NT2/D1 (cell line): ENCODE measurements around the gene ATP6AP2.
"Not testable (repeated sequence)": the region's sequence is repeated elsewhere in the genome, so short reads cannot be mapped to it uniquely, and the experiment has no call there.

Experiments used
- DNase-seq: peaks from one replicate; pipeline ENCODE4 v3.0.0-alpha.2; 2011; ENCODE audit warnings: low read depth, low spot score
- H3K27me3 ChIP-seq: 2 replicates; pipeline ENCODE4 v1.6.0; 2011; ENCODE audit warnings: mild to moderate bottlenecking; ENCODE audit not compliant: insufficient read length, insufficient read depth
- H3K36me3 ChIP-seq: 2 replicates; pipeline ENCODE4 v1.6.1; 2011; ENCODE audit warnings: mild to moderate bottlenecking, low read length, mixed read lengths; ENCODE audit not compliant: insufficient read depth, insufficient read length
- H3K4me1 ChIP-seq: 2 replicates; pipeline ENCODE4 v1.5.1; 2011; ENCODE audit not compliant: insufficient read depth, insufficient read length
- H3K4me3 ChIP-seq: 2 replicates; pipeline ENCODE4 v1.5.1; 2011; ENCODE audit warnings: low read depth; ENCODE audit not compliant: insufficient read length
- H3K9ac ChIP-seq: 2 replicates; pipeline ENCODE4 v1.6.0; 2011; ENCODE audit warnings: low read depth; ENCODE audit not compliant: insufficient read length
- H3K9me3 ChIP-seq: 2 replicates; pipeline ENCODE4 v1.5.1; 2011; ENCODE audit warnings: mild to moderate bottlenecking, low read length; ENCODE audit not compliant: insufficient read depth
- SUZ12 ChIP-seq: IDR thresholded peaks from 2 replicates; pipeline ENCODE4 v1.6.1; 2011; ENCODE audit not compliant: insufficient read length, insufficient read depth; ENCODE audit errors: extremely low read depth
- YY1 ChIP-seq: IDR thresholded peaks from 2 replicates; pipeline ENCODE4 v1.6.1; 2011; ENCODE audit not compliant: insufficient read length, insufficient read depth
- ZNF274 ChIP-seq: IDR thresholded peaks from 2 replicates; pipeline ENCODE4 v1.6.1; 2011; ENCODE audit warnings: mild to moderate bottlenecking, low read depth, low read length

Gene ATP6AP2

GRCh38 chrX:40578039-40578695 is 2.6 kb upstream of the ATP6AP2 start:
- TF ChIP-seq SUZ12 (no peak), ZNF274 (no peak), YY1 (no peak)
- no peak for DNase-seq

GRCh38 chrX:40579141-40579540 is 1.6 kb upstream of the ATP6AP2 start:
- no peak overlapping the region for H3K4me3 ChIP-seq
- no peak for DNase-seq
- no peak overlapping the region for H3K9ac ChIP-seq
- H3K27me3 ChIP-seq: no peaks in the 10 kb centered on the region
- H3K36me3 ChIP-seq: no peaks in the 10 kb centered on the region
- no peaks in the 10 kb centered on the region for H3K4me1 ChIP-seq
- no peaks in the 10 kb centered on the region for H3K9me3 ChIP-seq
- TF ChIP-seq SUZ12 (no peak), YY1 (no peak), ZNF274 (no peak)

More at GRCh38 chrX:40578039-40578695, 2.6 kb upstream of the ATP6AP2 start:
- no peaks in the 10 kb centered on the region for H3K27me3 ChIP-seq
- no peaks in the 10 kb centered on the region for H3K9me3 ChIP-seq
- no peaks in the 10 kb centered on the region for H3K4me1 ChIP-seq
- H3K36me3 ChIP-seq: no peaks in the 10 kb centered on the region
- H3K4me3 ChIP-seq: no peak overlapping the region
- no peak overlapping the region for H3K9ac ChIP-seq

GRCh38 chrX:40579900-40580536 is 752 bp upstream of the ATP6AP2 start:
- H3K27me3 ChIP-seq: no peaks in the 10 kb centered on the region
- TF ChIP-seq SUZ12 (no peak), ZNF274 (no peak), YY1 (no peak)
- H3K36me3 ChIP-seq: no peaks in the 10 kb centered on the region
- H3K9me3 ChIP-seq: no peaks in the 10 kb centered on the region
- no peaks in the 10 kb centered on the region for H3K4me1 ChIP-seq
- DNase-seq: no peak
- peak overlapping the region; percentile 92 for H3K9ac ChIP-seq
- H3K4me3 ChIP-seq: peak overlapping the region; percentile 94

- Histone ChIP-seq H3K4me3 (peak overlapping the region; percentile 94), H3K36me3 (no peaks in the 10 kb centered on the region), H3K4me1 (no peaks in the 10 kb centered on the region), H3K9me3 (no peaks in the 10 kb centered on the region), H3K9ac (peak overlapping the region; percentile 89), H3K27me3 (no peaks in the 10 kb centered on the region)
- no peak for TF ChIP-seq ZNF274
- no peak for TF ChIP-seq YY1
- DNase-seq: no peak
Measured at GRCh38 chrX:40581336-40581920, 658 bp downstream of the ATP6AP2 start.

GRCh38 chrX:40582178-40582577 is 1.4 kb downstream of the ATP6AP2 start:
- H3K9me3 ChIP-seq, H3K4me1 ChIP-seq, H3K36me3 ChIP-seq, H3K27me3 ChIP-seq, DNase-seq, H3K4me3 ChIP-seq, H3K9ac ChIP-seq: not testable (repeated sequence)

GRCh38 chrX:40582811-40583210 is 2.0 kb downstream of the ATP6AP2 start:
- H3K4me1 ChIP-seq: no peaks in the 10 kb centered on the region
- no peak overlapping the region for H3K9ac ChIP-seq
- no peaks in the 10 kb centered on the region for H3K27me3 ChIP-seq
- no peak for DNase-seq
- no peaks in the 10 kb centered on the region for H3K36me3 ChIP-seq
- H3K4me3 ChIP-seq: no peak overlapping the region
- no peaks in the 10 kb centered on the region for H3K9me3 ChIP-seq
- TF ChIP-seq SUZ12: no peak
- no peak for TF ChIP-seq ZNF274
- no peak for TF ChIP-seq YY1

GRCh38 chrX:40587623-40588022 is 6.9 kb downstream of the ATP6AP2 start:
- H3K4me3 ChIP-seq, H3K9ac ChIP-seq, H3K4me1 ChIP-seq, H3K27me3 ChIP-seq, DNase-seq, H3K9me3 ChIP-seq: not testable (repeated sequence)
- peaks cover 26% of the 10 kb centered on the region for H3K36me3 ChIP-seq

GRCh38 chrX:40589616-40590321 is 9.0 kb downstream of the ATP6AP2 start:
- not testable (repeated sequence) for H3K27me3 ChIP-seq, H3K4me3 ChIP-seq, H3K9ac ChIP-seq, H3K9me3 ChIP-seq, DNase-seq, H3K4me1 ChIP-seq
- peaks cover 37% of the 10 kb centered on the region for H3K36me3 ChIP-seq
